Mesendoderm (in vitro differentiated cells): ENCODE measurements around the gene MRTFA.

Experiments
- DNase-seq: peaks from one replicate; pipeline ENCODE4 v3.0.0; 2013
- H2AK5ac ChIP-seq: 2 replicates; pipeline ENCODE4 v1.6.1; 2013; ENCODE audit warnings: low read length, inconsistent platforms
- H2BK120ac ChIP-seq: 2 replicates; pipeline ENCODE4 v1.6.1; 2013; ENCODE audit warnings: low read depth, mild to moderate bottlenecking, low read length, moderate library complexity, mixed read lengths
- H2BK15ac ChIP-seq: replicated peaks from 2 replicates; pipeline ENCODE4 v1.6.1; 2013; ENCODE audit warnings: low read depth, mild to moderate bottlenecking, moderate library complexity
- H2BK5ac ChIP-seq: 2 replicates; pipeline ENCODE4 v1.6.1; 2013; ENCODE audit warnings: low read length, inconsistent platforms
- H3K18ac ChIP-seq: 2 replicates; pipeline ENCODE4 v1.6.1; 2013; ENCODE audit warnings: mild to moderate bottlenecking, low read length, mixed read lengths
- H3K23ac ChIP-seq: one replicate; pipeline ENCODE4 v1.6.1; 2013; ENCODE audit warnings: low read length
- H3K27ac ChIP-seq: 2 replicates; pipeline ENCODE4 v1.5.1; 2013; ENCODE audit warnings: low read depth, mild to moderate bottlenecking, inconsistent platforms, low read length, moderate library complexity
- H3K27me3 ChIP-seq: 2 replicates; pipeline ENCODE4 v1.6.1; 2013; ENCODE audit warnings: low read length, control low read depth, mild to moderate bottlenecking, inconsistent platforms; ENCODE audit not compliant: insufficient read depth, poor library complexity
- H3K36me3 ChIP-seq: 2 replicates; pipeline ENCODE4 v1.6.1; 2013; ENCODE audit warnings: low read length, inconsistent platforms; ENCODE audit not compliant: control insufficient read depth, insufficient read depth
- H3K4ac ChIP-seq: one replicate; pipeline ENCODE4 v1.6.1; 2013; ENCODE audit warnings: low read depth, mild to moderate bottlenecking, low read length, moderate library complexity
- H3K4me1 ChIP-seq: 2 replicates; pipeline ENCODE4 v1.6.1; 2013; ENCODE audit warnings: low read depth, low read length, inconsistent platforms; ENCODE audit not compliant: control insufficient read depth
- H3K4me2 ChIP-seq: 2 replicates; pipeline ENCODE4 v1.6.1; 2013; ENCODE audit warnings: low read length
- H3K4me3 ChIP-seq: 2 replicates; pipeline ENCODE4 v1.5.1; 2013; ENCODE audit warnings: mild to moderate bottlenecking, low read length
- H3K56ac ChIP-seq: one replicate; pipeline ENCODE4 v1.6.1; 2013; ENCODE audit warnings: low read length
- H3K79me1 ChIP-seq: 2 replicates; pipeline ENCODE4 v1.6.1; 2013; ENCODE audit warnings: low read length, inconsistent platforms
- H3K79me2 ChIP-seq: 2 replicates; pipeline ENCODE4 v1.6.1; 2013; ENCODE audit warnings: mild to moderate bottlenecking, low read length; ENCODE audit not compliant: control insufficient read depth, insufficient read depth
- H3K9ac ChIP-seq: 2 replicates; pipeline ENCODE4 v1.6.1; 2013; ENCODE audit warnings: low read length, inconsistent platforms
- H4K5ac ChIP-seq: one replicate; pipeline ENCODE4 v1.6.1; 2013; ENCODE audit warnings: low read length
- H4K8ac ChIP-seq: one replicate; pipeline ENCODE4 v1.6.1; 2013; ENCODE audit warnings: low read depth, mild to moderate bottlenecking, control low read depth, low read length, moderate library complexity
- WGBS: extraction: QIAGEN DNeasy Blood & Tissue Kit; methylation state at CpG from one replicate; pipeline ENCODE4 v1.1.7; 2013; ENCODE audit warnings: low lambda C conversion rate, missing lambda C conversion rate; ENCODE audit not compliant: insufficient coverage; ENCODE audit errors: extremely low coverage; 5-methylcytosine and 5-hydroxymethylcytosine counted together

The MRTFA gene

DNA sequence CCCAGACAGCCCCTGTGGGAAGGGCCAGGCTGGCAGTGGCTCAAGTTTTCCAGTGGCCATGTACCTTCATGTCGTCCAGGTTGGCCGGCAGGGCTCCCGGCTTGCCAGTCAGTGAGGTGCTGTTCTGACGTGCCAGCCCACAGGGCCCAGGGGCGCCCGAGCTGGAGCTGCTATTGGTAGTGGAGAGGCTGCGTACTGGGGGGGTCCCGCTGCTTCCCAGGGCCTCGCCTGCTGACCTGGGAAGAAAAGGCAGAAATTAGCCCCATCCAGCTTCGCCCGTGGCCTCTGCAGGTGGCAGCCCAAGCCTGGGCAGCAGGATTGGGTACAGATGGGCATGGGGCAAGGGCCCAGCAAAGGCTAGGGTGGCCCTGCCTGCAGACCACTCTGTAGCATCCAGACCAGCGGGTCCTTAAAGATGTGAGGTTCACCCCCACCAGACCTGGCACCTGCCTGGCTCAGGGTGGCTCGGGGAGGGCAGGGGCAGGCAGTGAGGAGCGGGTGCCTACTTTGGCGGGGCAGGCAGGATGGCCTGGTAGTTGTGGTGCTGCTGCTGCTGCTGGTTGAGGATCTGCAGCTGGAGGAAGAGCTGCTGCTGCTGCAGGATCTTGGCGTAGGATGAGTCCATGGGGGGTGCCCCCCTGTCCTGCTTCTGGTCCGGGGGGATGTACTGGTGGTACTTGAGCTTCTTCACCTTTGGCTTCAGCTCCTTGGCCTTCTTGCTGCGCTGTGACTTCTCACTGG lies 216.0 kb downstream of the MRTFA start:
- Histone ChIP-seq H3K79me2 (no peaks in the 10 kb centered on the region), H3K36me3 (peaks cover 2% of the 10 kb centered on the region)
- WGBS, result no CpG with 5 or more reads among the region's 18 CpGs

DNA sequence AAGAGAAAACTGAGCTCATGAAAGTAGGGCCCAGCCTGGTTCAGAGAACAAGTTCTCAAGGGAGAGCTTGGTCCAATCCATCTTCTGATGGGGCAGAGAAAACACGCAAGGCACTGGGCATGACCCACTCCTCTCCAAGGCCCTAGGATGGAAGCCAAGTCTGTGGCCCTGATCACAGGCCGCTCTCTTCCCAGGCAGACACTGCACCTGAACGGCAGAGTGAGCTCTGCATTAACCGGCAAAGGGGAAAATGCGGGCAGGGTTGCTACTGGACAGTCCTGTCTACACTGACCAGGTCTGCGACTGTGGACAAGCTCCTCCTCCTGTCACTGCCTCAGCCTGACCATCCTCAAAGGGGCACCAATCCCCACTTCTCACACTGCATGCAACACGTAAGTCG lies 216.8 kb downstream of the MRTFA start:
- no peaks in the 10 kb centered on the region for H3K4me1 ChIP-seq
- no peak overlapping the region for H3K9ac ChIP-seq
- no peak overlapping the region for H3K56ac ChIP-seq
- no peak overlapping the region for H3K18ac ChIP-seq
- WGBS, result no CpG with 5 or more reads among the region's 8 CpGs
- no peak overlapping the region for H3K4me3 ChIP-seq
- DNase-seq, result no peak
- H3K27me3 ChIP-seq, result no peaks in the 10 kb centered on the region
- H2AK5ac ChIP-seq, result no peak overlapping the region
- H2BK15ac ChIP-seq, result no peak overlapping the region
- H3K23ac ChIP-seq, result no peak overlapping the region
- H3K79me2 ChIP-seq, result no peaks in the 10 kb centered on the region
- H4K8ac ChIP-seq, result no peak overlapping the region
- H3K36me3 ChIP-seq, result peaks cover 2% of the 10 kb centered on the region
- H3K27ac ChIP-seq, result no peak overlapping the region
- no peaks in the 10 kb centered on the region for H3K79me1 ChIP-seq
- H2BK5ac ChIP-seq, result no peak overlapping the region
- H2BK120ac ChIP-seq, result no peak overlapping the region
- no peak overlapping the region for H4K5ac ChIP-seq
- H3K4ac ChIP-seq, result no peak overlapping the region
- H3K4me2 ChIP-seq, result no peak overlapping the region

More for the DNA sequence above, 216.0 kb downstream of the MRTFA start:
- no peak for DNase-seq
- no peaks in the 10 kb centered on the region for H3K4me1 ChIP-seq
- no peak overlapping the region for H3K56ac ChIP-seq
- no peak overlapping the region for H2BK120ac ChIP-seq
- H2AK5ac ChIP-seq, result no peak overlapping the region
- no peak overlapping the region for H3K4me2 ChIP-seq
- H3K27ac ChIP-seq, result no peak overlapping the region
- H3K4me3 ChIP-seq, result no peak overlapping the region
- H4K8ac ChIP-seq, result no peak overlapping the region
- H3K18ac ChIP-seq, result no peak overlapping the region
- no peak overlapping the region for H4K5ac ChIP-seq
- H3K4ac ChIP-seq, result no peak overlapping the region
- H3K79me1 ChIP-seq, result no peaks in the 10 kb centered on the region
- H3K9ac ChIP-seq, result no peak overlapping the region
- no peak overlapping the region for H2BK5ac ChIP-seq
- no peak overlapping the region for H3K23ac ChIP-seq
- H3K27me3 ChIP-seq, result no peaks in the 10 kb centered on the region
- no peak overlapping the region for H2BK15ac ChIP-seq

DNA sequence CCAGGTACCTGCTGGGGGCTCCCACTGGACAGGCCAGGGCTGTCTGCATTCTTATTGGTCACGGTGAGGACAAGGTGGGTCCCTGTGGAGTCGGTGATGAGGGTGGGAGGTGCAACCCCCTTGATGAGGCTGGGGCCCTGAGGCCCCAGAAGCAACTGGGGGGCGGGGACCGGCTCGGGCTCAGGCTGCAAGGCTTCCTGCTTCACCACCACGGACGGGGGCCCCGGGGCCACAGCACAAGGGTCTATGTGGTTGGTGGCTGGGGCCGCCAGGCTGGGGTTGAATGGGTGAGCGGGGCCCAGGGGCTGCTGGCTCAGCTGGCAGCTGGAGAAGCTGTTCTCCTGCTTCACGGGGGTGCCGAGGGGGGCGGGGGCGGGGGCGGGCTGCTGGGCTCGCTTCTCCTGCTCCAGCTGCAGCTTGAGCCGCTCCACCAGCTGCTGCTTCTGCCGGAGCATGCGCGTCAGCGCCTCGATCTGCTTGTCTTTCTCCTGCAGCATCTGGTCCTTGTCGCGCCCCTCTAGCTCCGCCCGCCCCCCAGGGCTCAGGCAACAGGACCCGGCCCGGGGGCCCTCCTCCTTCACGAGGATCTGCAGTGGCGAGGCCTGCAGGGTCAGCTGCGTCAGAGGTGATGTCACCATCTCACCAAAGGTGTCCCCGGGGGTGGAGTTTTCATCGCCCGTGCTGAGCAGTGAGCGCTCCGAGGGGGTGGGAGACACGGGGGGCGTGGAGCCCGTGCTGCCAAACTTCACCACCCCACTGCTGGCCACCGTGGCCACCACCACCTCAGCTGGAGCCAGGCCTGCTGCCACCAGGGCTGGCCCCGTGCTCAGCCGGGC lies 217.9 kb downstream of the MRTFA start:
- H2BK120ac ChIP-seq, result no peak overlapping the region

GRCh38 chr22:40417881-40418280 lies 218.6 kb downstream of the MRTFA start:
- Histone ChIP-seq H3K36me3 (peaks cover 2% of the 10 kb centered on the region), H2BK120ac (no peak overlapping the region)

More for the DNA sequence above, 217.9 kb downstream of the MRTFA start:
- H4K5ac ChIP-seq, result no peak overlapping the region
- no peak overlapping the region for H2BK5ac ChIP-seq
- no peak overlapping the region for H3K56ac ChIP-seq
- no peak overlapping the region for H3K9ac ChIP-seq
- DNase-seq, result no peak
- peaks cover 2% of the 10 kb centered on the region for H3K36me3 ChIP-seq
- H3K4ac ChIP-seq, result no peak overlapping the region
- H3K4me1 ChIP-seq, result no peaks in the 10 kb centered on the region
- H3K79me2 ChIP-seq, result no peaks in the 10 kb centered on the region
- H3K27ac ChIP-seq, result no peak overlapping the region
- H3K4me3 ChIP-seq, result no peak overlapping the region
- no peak overlapping the region for H3K23ac ChIP-seq
- H3K27me3 ChIP-seq, result no peaks in the 10 kb centered on the region
- no CpG with 5 or more reads among the region's 42 CpGs for WGBS
- H3K4me2 ChIP-seq, result no peak overlapping the region
- no peak overlapping the region for H2BK15ac ChIP-seq
- no peaks in the 10 kb centered on the region for H3K79me1 ChIP-seq
- no peak overlapping the region for H2AK5ac ChIP-seq
- H4K8ac ChIP-seq, result no peak overlapping the region
- no peak overlapping the region for H3K18ac ChIP-seq

GRCh38 chr22:40417041-40417440 lies 219.5 kb downstream of the MRTFA start:
- Histone ChIP-seq H3K18ac (no peak overlapping the region), H3K27ac (no peak overlapping the region), H2BK15ac (no peak overlapping the region), H3K56ac (no peak overlapping the region), H3K4me3 (no peak overlapping the region), H2BK5ac (no peak overlapping the region), H3K4me1 (no peaks in the 10 kb centered on the region), H3K23ac (no peak overlapping the region), H4K8ac (no peak overlapping the region), H2BK120ac (no peak overlapping the region), H3K4ac (no peak overlapping the region), H4K5ac (no peak overlapping the region), H2AK5ac (no peak overlapping the region), H3K79me1 (no peaks in the 10 kb centered on the region), H3K36me3 (peaks cover 2% of the 10 kb centered on the region), H3K79me2 (no peaks in the 10 kb centered on the region), H3K4me2 (no peak overlapping the region), H3K27me3 (no peaks in the 10 kb centered on the region), H3K9ac (no peak overlapping the region)
- DNase-seq, result no peak
- WGBS, result no CpG with 5 or more reads among the region's 8 CpGs

More at GRCh38 chr22:40417881-40418280, 218.6 kb downstream of the MRTFA start:
- Histone ChIP-seq H3K79me2 (no peaks in the 10 kb centered on the region), H3K4me2 (no peak overlapping the region), H2BK5ac (no peak overlapping the region), H3K79me1 (no peaks in the 10 kb centered on the region), H4K5ac (no peak overlapping the region), H3K27me3 (no peaks in the 10 kb centered on the region), H3K27ac (no peak overlapping the region), H3K18ac (no peak overlapping the region), H3K4ac (no peak overlapping the region), H4K8ac (no peak overlapping the region), H2AK5ac (no peak overlapping the region), H3K56ac (no peak overlapping the region), H3K4me3 (no peak overlapping the region), H3K9ac (no peak overlapping the region), H3K23ac (no peak overlapping the region), H2BK15ac (no peak overlapping the region), H3K4me1 (no peaks in the 10 kb centered on the region)
- WGBS, result no CpG with 5 or more reads among the region's 5 CpGs
- DNase-seq, result no peak
